HG03060 (cell line): ENCODE measurements around the gene KIF2C.
"Not testable (repeated sequence)": the region's sequence is repeated elsewhere in the genome, so short reads cannot be mapped to it uniquely, and the experiment has no call there.

Experiments used
- ATAC-seq: cut with Tn5 transposase; IDR thresholded peaks from one replicate; pipeline ENCODE4 v1.9.1; 2021; ENCODE audit warnings: low read depth, moderate number of reproducible peaks; ENCODE audit not compliant: unreplicated experiment

KIF2C gene

GRCh38 chr1:44718091-44718490 is 21.5 kb upstream of the KIF2C start:
- no peak for ATAC-seq

GRCh38 chr1:44719318-44719717 is 20.3 kb upstream of the KIF2C start:
- ATAC-seq: no peak

- ATAC-seq: no peak
Measured at GRCh38 chr1:44720281-44720680, 19.4 kb upstream of the KIF2C start.

GRCh38 chr1:44721485-44722361 is 17.9 kb upstream of the KIF2C start:
- peak; percentile 66 for ATAC-seq

- no peak for ATAC-seq
Measured at GRCh38 chr1:44723064-44723463, 16.6 kb upstream of the KIF2C start.

- ATAC-seq: no peak
Measured at GRCh38 chr1:44723496-44724295, 15.9 kb upstream of the KIF2C start.

- ATAC-seq: no peak
Measured at GRCh38 chr1:44724296-44724954, 15.2 kb upstream of the KIF2C start.

GRCh38 chr1:44724955-44725698 is 14.5 kb upstream of the KIF2C start:
- no peak for ATAC-seq

GRCh38 chr1:44730741-44731512 is 8.7 kb upstream of the KIF2C start, which contains the start of gene RNU5D-1:
Gene RNU5D-1, minus strand, starts transcription at chr1:44731170.
- peak; percentile 63 for ATAC-seq

GRCh38 chr1:44733365-44733764 is 6.3 kb upstream of the KIF2C start:
- no peak for ATAC-seq

GRCh38 chr1:44733784-44734183 is 5.9 kb upstream of the KIF2C start:
- no peak for ATAC-seq

GRCh38 chr1:44735992-44736391 is 3.6 kb upstream of the KIF2C start:
- no peak for ATAC-seq

- not testable (repeated sequence) for ATAC-seq
Measured at GRCh38 chr1:44738953-44739306, 707 bp upstream of the KIF2C start.

- no peak for ATAC-seq
Measured at GRCh38 chr1:44740179-44740617, 561 bp downstream of the KIF2C start.

- no peak for ATAC-seq
Measured at GRCh38 chr1:44743211-44743610, 3.6 kb downstream of the KIF2C start.

- ATAC-seq: no peak
Measured at GRCh38 chr1:44747878-44748277, 8.2 kb downstream of the KIF2C start.

- ATAC-seq: no peak
Measured at GRCh38 chr1:44757420-44757819, 17.8 kb downstream of the KIF2C start.

- ATAC-seq: no peak
Measured at GRCh38 chr1:44759077-44759476, 19.4 kb downstream of the KIF2C start.

- ATAC-seq: no peak
Measured at GRCh38 chr1:44760876-44761275, 21.2 kb downstream of the KIF2C start.

GRCh38 chr1:44766421-44766820 is 26.8 kb downstream of the KIF2C start:
- ATAC-seq: not testable (repeated sequence)
